Measurements from ENCODE around the gene MED10. TPM values are rescaled to one million over a fixed set of nuclear protein-coding genes. Genes with fewer than 3 reads are reported as not detected.

Gene MED10
- polyA plus RNA-seq, 1 donor (not counting 4 experiments of a cell fraction or from before 2014, with no cell fraction given), result 38.8 TPM

DNA sequence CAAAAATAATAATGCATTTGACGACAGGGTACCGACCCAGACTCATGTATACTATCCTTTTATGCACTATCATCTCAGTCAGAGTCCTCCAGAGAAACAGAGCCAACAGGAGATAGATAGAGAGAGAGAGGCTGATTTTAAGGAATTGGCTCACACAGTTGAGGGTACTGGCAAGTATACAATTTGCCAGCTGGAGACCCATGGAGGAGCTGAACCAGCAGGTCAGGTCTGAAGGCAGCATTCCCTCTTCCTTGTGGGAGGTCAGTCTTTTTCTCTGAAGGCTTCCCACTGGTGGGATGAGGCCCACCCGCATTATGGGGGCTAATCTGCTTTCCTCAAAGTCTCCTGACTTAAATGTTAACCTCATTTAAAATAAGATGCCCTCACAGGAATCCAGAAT is 17.3 kb upstream of the MED10 start:
- Histone ChIP-seq H3K9me3 (ENCODE audit: control insufficient read depth, low read depth, low read length) (no peaks in the 10 kb centered on the region), H3K36me3 (ENCODE audit: control insufficient read depth in 2 of 2, extremely low read depth in 1 of 2, insufficient read depth in 2 of 2, low read length in 2 of 2) (no peaks in the 10 kb centered on the region), H2AFZ (ENCODE audit: control insufficient read depth, low read length) (no peak overlapping the region), H3K9ac (ENCODE audit: control insufficient read depth, extremely low read depth, insufficient read depth, low read length) (no peak overlapping the region), H3K4me3 (ENCODE audit: control insufficient read depth in 2 of 3, extremely low read depth in 1 of 3, insufficient read depth in 2 of 3, low read depth in 1 of 3, low read length in 3 of 3) (no peak overlapping the region), H3K79me2 (ENCODE audit: control insufficient read depth, insufficient read depth, low read length) (no peaks in the 10 kb centered on the region), H3K27me3 (ENCODE audit: control insufficient read depth, extremely low read depth, insufficient read depth, low read length) (peaks cover 11% of the 10 kb centered on the region), H3K4me2 (ENCODE audit: control insufficient read depth, extremely low read depth, insufficient read depth, low read depth, low read length) (no peak overlapping the region), H4K20me1 (ENCODE audit: control insufficient read depth, extremely low read depth, insufficient read depth, low read length) (no peaks in the 10 kb centered on the region), H3K9me1 (ENCODE audit: control insufficient read depth, extremely low read depth, insufficient read depth, low read length) (no peaks in the 10 kb centered on the region), H3K27ac (ENCODE audit: control insufficient read depth, insufficient read depth, low read length) (no peak overlapping the region), H3K4me1 (ENCODE audit: control insufficient read depth, extremely low read depth, insufficient read depth, low read length) (peaks cover 10% of the 10 kb centered on the region)
- DNase-seq (ENCODE audit: low read depth, low spot score) (no peak), FAIRE-seq (no peak)
- TF ChIP-seq EZH2 (IDR thresholded peaks at IDR 0.05; ENCODE audit: low read length), result no peak
- TF ChIP-seq, protein P1, sequence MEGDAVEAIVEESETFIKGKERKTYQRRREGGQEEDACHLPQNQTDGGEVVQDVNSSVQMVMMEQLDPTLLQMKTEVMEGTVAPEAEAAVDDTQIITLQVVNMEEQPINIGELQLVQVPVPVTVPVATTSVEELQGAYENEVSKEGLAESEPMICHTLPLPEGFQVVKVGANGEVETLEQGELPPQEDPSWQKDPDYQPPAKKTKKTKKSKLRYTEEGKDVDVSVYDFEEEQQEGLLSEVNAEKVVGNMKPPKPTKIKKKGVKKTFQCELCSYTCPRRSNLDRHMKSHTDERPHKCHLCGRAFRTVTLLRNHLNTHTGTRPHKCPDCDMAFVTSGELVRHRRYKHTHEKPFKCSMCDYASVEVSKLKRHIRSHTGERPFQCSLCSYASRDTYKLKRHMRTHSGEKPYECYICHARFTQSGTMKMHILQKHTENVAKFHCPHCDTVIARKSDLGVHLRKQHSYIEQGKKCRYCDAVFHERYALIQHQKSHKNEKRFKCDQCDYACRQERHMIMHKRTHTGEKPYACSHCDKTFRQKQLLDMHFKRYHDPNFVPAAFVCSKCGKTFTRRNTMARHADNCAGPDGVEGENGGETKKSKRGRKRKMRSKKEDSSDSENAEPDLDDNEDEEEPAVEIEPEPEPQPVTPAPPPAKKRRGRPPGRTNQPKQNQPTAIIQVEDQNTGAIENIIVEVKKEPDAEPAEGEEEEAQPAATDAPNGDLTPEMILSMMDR (optimal IDR thresholded peaks at IDR 0.05 in 1 of 3, IDR thresholded peaks at IDR 0.05 in 1 of 3, conservative IDR thresholded peaks at IDR 0.05 in 1 of 3; ENCODE audit: extremely low read depth in 1 of 3, insufficient read depth in 2 of 3, low read length in 3 of 3), result no peak
- dilution Hi-C loops (cut with MboI; ENCODE audit: extremely low pct_ligation_motif_present, low sequenced_read_pairs), result no loop called here

DNA sequence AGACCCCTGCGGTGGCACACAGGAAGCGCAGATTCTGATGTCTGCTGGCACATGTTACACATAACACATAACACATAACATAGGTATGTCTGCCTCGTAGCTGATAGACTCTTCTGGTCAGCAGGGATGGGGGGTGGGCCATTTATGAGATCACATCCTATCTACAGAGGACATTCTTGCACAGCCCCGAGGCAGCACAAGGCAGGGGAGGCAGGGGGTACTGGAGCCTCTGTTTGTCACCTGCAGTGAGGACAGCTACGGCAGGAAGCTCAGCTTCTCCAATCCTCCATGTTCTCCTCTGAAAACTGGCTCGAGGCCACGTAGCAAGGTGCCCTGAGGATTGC is 16.7 kb upstream of the MED10 start:
- H4K20me1 ChIP-seq (ENCODE audit: control insufficient read depth, extremely low read depth, insufficient read depth, low read length), result no peaks in the 10 kb centered on the region
- TF ChIP-seq, protein P1 (optimal IDR thresholded peaks at IDR 0.05 in 1 of 3, IDR thresholded peaks at IDR 0.05 in 1 of 3, conservative IDR thresholded peaks at IDR 0.05 in 1 of 3; ENCODE audit: extremely low read depth in 1 of 3, insufficient read depth in 2 of 3, low read length in 3 of 3), result no peak
- TF ChIP-seq EZH2 (IDR thresholded peaks at IDR 0.05; ENCODE audit: low read length), result no peak
- no peak overlapping the region for H3K4me3 ChIP-seq (ENCODE audit: control insufficient read depth in 2 of 3, extremely low read depth in 1 of 3, insufficient read depth in 2 of 3, low read depth in 1 of 3, low read length in 3 of 3)
- H3K27ac ChIP-seq (ENCODE audit: control insufficient read depth, insufficient read depth, low read length), result no peak overlapping the region
- DNase-seq (ENCODE audit: low read depth, low spot score) (no peak), FAIRE-seq (no peak)
- H3K9ac ChIP-seq (ENCODE audit: control insufficient read depth, extremely low read depth, insufficient read depth, low read length), result no peak overlapping the region
- no peaks in the 10 kb centered on the region for H3K79me2 ChIP-seq (ENCODE audit: control insufficient read depth, insufficient read depth, low read length)
- peaks cover 11% of the 10 kb centered on the region for H3K27me3 ChIP-seq (ENCODE audit: control insufficient read depth, extremely low read depth, insufficient read depth, low read length)
- no peak overlapping the region for H2AFZ ChIP-seq (ENCODE audit: control insufficient read depth, low read length)
- H3K36me3 ChIP-seq (ENCODE audit: control insufficient read depth in 2 of 2, extremely low read depth in 1 of 2, insufficient read depth in 2 of 2, low read length in 2 of 2), result no peaks in the 10 kb centered on the region
- no peak overlapping the region for H3K4me2 ChIP-seq (ENCODE audit: control insufficient read depth, extremely low read depth, insufficient read depth, low read depth, low read length)
- H3K9me1 ChIP-seq (ENCODE audit: control insufficient read depth, extremely low read depth, insufficient read depth, low read length), result no peaks in the 10 kb centered on the region
- dilution Hi-C loops (cut with MboI; ENCODE audit: extremely low pct_ligation_motif_present, low sequenced_read_pairs), result no loop called here
- no peaks in the 10 kb centered on the region for H3K9me3 ChIP-seq (ENCODE audit: control insufficient read depth, low read depth, low read length)
- H3K4me1 ChIP-seq (ENCODE audit: control insufficient read depth, extremely low read depth, insufficient read depth, low read length), result peaks cover 4% of the 10 kb centered on the region

Measured in keratinocyte (primary cell).